ENCODE data around the gene PELO. TPM values are rescaled to one million over a fixed set of nuclear protein-coding genes. Genes with fewer than 3 reads are reported as not detected.

PELO gene
- total and polyA plus RNA-seq, 2 donors (not counting 3 experiments of a cell fraction or from before 2014, with no cell fraction given): 8.6 to 13.2 TPM

DNA sequence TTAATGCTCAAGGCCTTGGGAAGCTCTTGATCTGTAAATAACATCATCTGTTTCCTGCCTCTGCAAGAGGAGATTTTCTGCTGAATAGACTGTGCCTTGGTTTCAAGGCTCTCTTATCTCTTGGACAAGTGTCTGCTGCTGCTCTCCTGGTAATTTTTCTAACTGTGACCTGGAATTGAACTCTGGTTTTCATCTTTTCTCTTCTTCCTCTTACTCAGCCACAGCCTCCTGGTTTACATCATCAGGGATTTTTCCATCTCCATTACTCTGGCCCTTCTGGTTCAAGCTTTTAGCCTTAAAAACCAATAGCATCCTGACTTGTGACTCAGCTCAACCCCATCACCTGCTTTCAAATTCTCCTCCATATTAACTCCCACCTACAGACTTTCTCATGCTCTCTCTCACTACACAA, 49.6 kb upstream of the PELO start:
- Histone ChIP-seq H3K27me3 (ENCODE audit: control insufficient read depth in 2 of 2, insufficient read depth in 2 of 2, low read length in 2 of 2) (no peaks in the 10 kb centered on the region), H4K20me1 (replicated peaks; ENCODE audit: control insufficient read depth, extremely low read depth, insufficient read depth, low read length) (no peaks in the 10 kb centered on the region), H3K4me2 (ENCODE audit: insufficient read depth, low read length) (no peak overlapping the region), H3K27ac (ENCODE audit: insufficient read depth, low read depth, low read length) (no peak overlapping the region), H3K79me2 (ENCODE audit: control insufficient read depth, insufficient read depth, low read length) (no peaks in the 10 kb centered on the region), H3K9ac (replicated peaks; ENCODE audit: extremely low read depth, insufficient read depth, low read length) (no peak overlapping the region), H3K4me3 (replicated peaks in 1 of 3; ENCODE audit: insufficient read depth in 1 of 3, low read depth in 1 of 3, low read length in 3 of 3) (no peak overlapping the region), H3K9me3 (replicated peaks; ENCODE audit: control insufficient read depth, insufficient read depth, low read length) (no peaks in the 10 kb centered on the region), H3K36me3 (ENCODE audit: control insufficient read depth in 2 of 2, extremely low read depth in 1 of 2, insufficient read depth in 2 of 2, low read length in 2 of 2) (no peaks in the 10 kb centered on the region), H2AFZ (ENCODE audit: low read depth, low read length) (no peak overlapping the region), H3K9me1 (replicated peaks; ENCODE audit: control insufficient read depth, extremely low read depth, insufficient read depth, low read length) (peaks cover under 1% of the 10 kb centered on the region), H3K4me1 (ENCODE audit: control insufficient read depth, extremely low read depth, insufficient read depth, low read length) (peaks cover 19% of the 10 kb centered on the region)
- ChIA-PET CTCF (interaction anchor here (0.7 to 2.8 kb wide), 3 partner anchors 10 to 45 kb away, joined by 3 to 9 read pairs (median 4); no protein-coding TSS in a partner anchor), POLR2A (no interaction called here)
- FAIRE-seq (no peak), DNase-seq (ENCODE audit: low read depth, low spot score) (peak; percentile 21)
- TF ChIP-seq POLR2A (IDR thresholded peaks at IDR 0.05; ENCODE audit: low read depth, low read length): no peak
- no peak for TF ChIP-seq FOS (IDR thresholded peaks at IDR 0.05; ENCODE audit: borderline replicate concordance, insufficient read depth, low read length)
- TF ChIP-seq, protein P1, sequence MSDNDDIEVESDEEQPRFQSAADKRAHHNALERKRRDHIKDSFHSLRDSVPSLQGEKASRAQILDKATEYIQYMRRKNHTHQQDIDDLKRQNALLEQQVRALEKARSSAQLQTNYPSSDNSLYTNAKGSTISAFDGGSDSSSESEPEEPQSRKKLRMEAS (IDR thresholded peaks at IDR 0.05; ENCODE audit: insufficient read depth, insufficient read length): no peak
- no peak for TF ChIP-seq EZH2 (IDR thresholded peaks at IDR 0.05; ENCODE audit: borderline replicate concordance, low read depth, low read length, severe bottlenecking)
- TF ChIP-seq GATA2 (IDR thresholded peaks at IDR 0.05; ENCODE audit: insufficient read depth, insufficient read length, low read depth, low read length): no peak
- intact Hi-C loops (cut with micrococcal nuclease): no loop called here
- no TSS peak for BruUV-seq (replicated peaks)
- dilution Hi-C loops (cut with MboI; ENCODE audit: extremely low pct_ligation_motif_present, low sequenced_read_pairs): no loop called here

DNA sequence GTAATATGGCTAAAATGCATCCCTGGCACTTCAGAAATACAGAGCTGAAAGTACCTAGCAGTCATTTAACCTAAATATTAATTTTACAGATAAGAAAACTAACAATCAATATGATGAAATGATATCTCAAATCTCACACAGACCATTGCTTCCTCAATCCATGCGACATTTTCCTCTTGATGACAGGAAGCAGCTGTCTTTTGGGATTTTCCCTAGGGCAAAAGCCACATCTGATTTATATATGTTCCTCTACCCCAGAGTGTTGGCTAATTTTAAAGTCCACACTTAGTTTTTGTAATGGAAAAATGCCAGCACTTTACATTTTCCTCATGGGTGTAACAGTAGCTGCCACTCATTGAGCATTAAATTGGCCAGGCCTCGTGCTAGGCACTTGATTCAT, 47.7 kb upstream of the PELO start:
- Histone ChIP-seq H3K9me1 (replicated peaks; ENCODE audit: control insufficient read depth, extremely low read depth, insufficient read depth, low read length) (no peaks in the 10 kb centered on the region), H3K27me3 (ENCODE audit: control insufficient read depth in 2 of 2, insufficient read depth in 2 of 2, low read length in 2 of 2) (no peaks in the 10 kb centered on the region), H3K4me2 (ENCODE audit: insufficient read depth, low read length) (no peak overlapping the region), H3K79me2 (ENCODE audit: control insufficient read depth, insufficient read depth, low read length) (no peaks in the 10 kb centered on the region), H3K9me3 (replicated peaks; ENCODE audit: control insufficient read depth, insufficient read depth, low read length) (no peaks in the 10 kb centered on the region), H3K36me3 (ENCODE audit: control insufficient read depth in 2 of 2, extremely low read depth in 1 of 2, insufficient read depth in 2 of 2, low read length in 2 of 2) (no peaks in the 10 kb centered on the region), H4K20me1 (replicated peaks; ENCODE audit: control insufficient read depth, extremely low read depth, insufficient read depth, low read length) (no peaks in the 10 kb centered on the region), H3K27ac (ENCODE audit: insufficient read depth, low read depth, low read length) (no peak overlapping the region), H3K4me3 (replicated peaks in 1 of 3; ENCODE audit: insufficient read depth in 1 of 3, low read depth in 1 of 3, low read length in 3 of 3) (no peak overlapping the region), H3K9ac (replicated peaks; ENCODE audit: extremely low read depth, insufficient read depth, low read length) (no peak overlapping the region), H3K4me1 (ENCODE audit: control insufficient read depth, extremely low read depth, insufficient read depth, low read length) (peaks cover 34% of the 10 kb centered on the region), H2AFZ (ENCODE audit: low read depth, low read length) (no peak overlapping the region)
- POLR2A ChIA-PET: no interaction called here
- dilution Hi-C loops (cut with MboI; ENCODE audit: extremely low pct_ligation_motif_present, low sequenced_read_pairs): no loop called here
- no TSS peak for BruUV-seq (replicated peaks)
- DNase-seq (ENCODE audit: low read depth, low spot score) (no peak), FAIRE-seq (no peak)
- CTCF ChIA-PET: interaction anchor here (0.5 to 1.2 kb wide), 2 partner anchors 47 to 164 kb away, joined by 3 to 4 read pairs; no protein-coding TSS in a partner anchor
- TF ChIP-seq POLR2AphosphoS5 (IDR thresholded peaks at IDR 0.05; ENCODE audit: insufficient read depth, low read depth, low read length): no peak
- TF ChIP-seq, protein P2, sequence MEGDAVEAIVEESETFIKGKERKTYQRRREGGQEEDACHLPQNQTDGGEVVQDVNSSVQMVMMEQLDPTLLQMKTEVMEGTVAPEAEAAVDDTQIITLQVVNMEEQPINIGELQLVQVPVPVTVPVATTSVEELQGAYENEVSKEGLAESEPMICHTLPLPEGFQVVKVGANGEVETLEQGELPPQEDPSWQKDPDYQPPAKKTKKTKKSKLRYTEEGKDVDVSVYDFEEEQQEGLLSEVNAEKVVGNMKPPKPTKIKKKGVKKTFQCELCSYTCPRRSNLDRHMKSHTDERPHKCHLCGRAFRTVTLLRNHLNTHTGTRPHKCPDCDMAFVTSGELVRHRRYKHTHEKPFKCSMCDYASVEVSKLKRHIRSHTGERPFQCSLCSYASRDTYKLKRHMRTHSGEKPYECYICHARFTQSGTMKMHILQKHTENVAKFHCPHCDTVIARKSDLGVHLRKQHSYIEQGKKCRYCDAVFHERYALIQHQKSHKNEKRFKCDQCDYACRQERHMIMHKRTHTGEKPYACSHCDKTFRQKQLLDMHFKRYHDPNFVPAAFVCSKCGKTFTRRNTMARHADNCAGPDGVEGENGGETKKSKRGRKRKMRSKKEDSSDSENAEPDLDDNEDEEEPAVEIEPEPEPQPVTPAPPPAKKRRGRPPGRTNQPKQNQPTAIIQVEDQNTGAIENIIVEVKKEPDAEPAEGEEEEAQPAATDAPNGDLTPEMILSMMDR (IDR thresholded peaks at IDR 0.05; ENCODE audit: extremely low read depth in 1 of 2, insufficient read depth in 1 of 2, low read depth in 1 of 2, low read length in 2 of 2): no peak
- TF ChIP-seq EZH2 (IDR thresholded peaks at IDR 0.05; ENCODE audit: borderline replicate concordance, low read depth, low read length, severe bottlenecking): no peak
- no peak for TF ChIP-seq POLR2A (IDR thresholded peaks at IDR 0.05; ENCODE audit: low read depth, low read length)
- no peak for TF ChIP-seq GATA2 (IDR thresholded peaks at IDR 0.05; ENCODE audit: insufficient read depth, insufficient read length, low read depth, low read length)
- no peak for TF ChIP-seq FOS (IDR thresholded peaks at IDR 0.05; ENCODE audit: borderline replicate concordance, insufficient read depth, low read length)
- TF ChIP-seq JUN (IDR thresholded peaks at IDR 0.05; ENCODE audit: borderline replicate concordance, insufficient read depth, insufficient read length, low read depth): no peak
- TF ChIP-seq MYC (IDR thresholded peaks at IDR 0.05; ENCODE audit: low read depth, low read length): no peak
- TF ChIP-seq, protein P1 (IDR thresholded peaks at IDR 0.05; ENCODE audit: insufficient read depth, insufficient read length): no peak
- intact Hi-C loops (cut with micrococcal nuclease): no loop called here

Data from endothelial cell of umbilical vein (primary cell).